HG03066 (cell line): ENCODE data around the gene F12.
A peak's percentile ranks its signal among the peaks of the same experiment; 100 is the strongest.

ENCODE experiments used
- ATAC-seq: cut with Tn5 transposase; IDR thresholded peaks from one replicate; pipeline ENCODE4 v1.9.1; 2021; ENCODE audit warnings: low read depth; ENCODE audit not compliant: unreplicated experiment

Gene F12

DNA sequence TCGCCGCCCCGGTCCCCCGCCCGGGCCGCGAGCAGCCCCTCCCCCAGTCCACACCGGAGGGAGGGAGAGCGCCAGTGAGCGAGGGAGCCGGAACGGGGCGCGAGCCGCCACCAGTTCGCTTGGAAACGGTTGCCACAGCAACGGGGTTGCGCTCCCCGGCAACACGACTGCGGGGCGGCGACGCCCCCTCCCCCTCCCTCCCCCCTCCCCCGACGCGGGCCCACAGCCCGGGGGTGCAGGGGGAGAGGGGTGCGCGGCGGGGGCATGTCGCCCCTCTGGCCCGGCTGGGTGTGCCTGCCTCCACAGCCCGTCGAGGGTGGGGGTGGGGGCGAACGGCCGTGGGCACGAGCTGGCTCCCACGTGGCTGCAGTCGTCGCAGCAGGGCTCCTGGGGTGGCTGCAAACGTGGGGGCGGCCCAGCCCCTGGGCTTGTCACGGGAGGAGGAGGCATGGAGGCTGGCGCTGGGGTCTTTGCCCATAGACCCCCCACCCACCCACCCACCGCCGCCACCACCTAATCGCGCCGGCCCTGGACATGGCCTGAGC is 37.8 kb upstream of the F12 start:
- peak; percentile 30 for ATAC-seq

DNA sequence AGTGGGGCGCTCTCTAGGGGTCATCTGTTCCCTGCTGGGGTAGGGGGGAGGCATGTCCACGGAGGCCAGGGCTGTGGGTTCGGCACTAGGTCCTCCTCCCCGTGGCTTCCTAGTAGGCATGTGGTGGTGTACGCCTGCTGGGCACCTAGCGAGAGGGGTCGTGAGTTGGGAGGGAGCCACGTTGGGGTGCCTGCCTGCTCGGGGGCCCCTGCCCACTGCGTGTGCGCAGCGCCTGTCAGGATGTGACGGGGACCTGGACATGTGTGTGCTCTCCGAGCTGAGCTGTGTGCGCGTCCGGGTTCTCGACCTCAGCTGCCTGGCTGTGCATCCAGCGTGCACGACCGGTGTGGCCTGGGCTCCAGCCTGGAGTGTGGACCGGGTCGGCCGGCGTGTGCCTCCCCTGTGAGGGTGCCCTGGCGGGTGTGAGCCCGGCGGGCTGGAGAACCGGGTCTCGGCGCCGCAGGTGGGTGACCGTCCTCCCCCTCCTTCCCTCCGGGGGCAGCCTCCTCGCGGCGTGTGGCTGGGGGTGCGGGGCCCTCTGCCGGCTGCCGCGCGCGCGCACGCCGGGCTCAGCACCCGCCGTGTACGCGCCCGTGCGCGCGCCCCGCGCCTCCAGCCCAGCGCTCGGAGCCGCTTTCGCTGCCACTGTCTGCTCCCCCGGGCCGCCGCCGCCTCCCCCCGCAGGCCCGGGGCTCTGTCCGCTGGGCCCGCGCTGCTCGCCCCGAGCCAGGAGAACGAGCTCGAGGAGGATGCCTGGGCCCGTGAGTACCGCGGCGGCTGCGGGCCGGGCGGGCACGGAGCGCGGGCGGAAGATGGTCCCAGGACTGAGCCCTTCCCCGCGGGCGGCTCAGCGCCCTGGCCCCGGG is 37.1 kb upstream of the F12 start, which contains the start of gene PRR7:
PRR7 (plus strand) TSS at position 615 of the 866 bp plus-strand sequence. CDS start 8,254 bp downstream, outside the sequence.
- peak; percentile 58 for ATAC-seq

DNA sequence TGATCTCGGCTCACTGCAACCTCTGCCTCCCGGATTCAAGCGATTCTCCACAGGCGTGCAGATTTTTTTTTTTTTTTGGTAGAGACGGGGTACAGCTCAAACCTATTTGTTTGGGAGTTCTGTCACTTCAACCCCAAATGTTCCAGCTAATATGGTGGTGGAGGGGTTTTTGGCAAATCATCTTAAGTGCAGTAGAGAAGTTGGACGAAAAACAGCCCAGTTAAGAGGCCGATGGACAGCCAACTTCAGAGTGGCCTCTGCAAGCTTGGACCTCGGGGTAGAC is 36.5 kb upstream of the F12 start:
- no peak for ATAC-seq

DNA sequence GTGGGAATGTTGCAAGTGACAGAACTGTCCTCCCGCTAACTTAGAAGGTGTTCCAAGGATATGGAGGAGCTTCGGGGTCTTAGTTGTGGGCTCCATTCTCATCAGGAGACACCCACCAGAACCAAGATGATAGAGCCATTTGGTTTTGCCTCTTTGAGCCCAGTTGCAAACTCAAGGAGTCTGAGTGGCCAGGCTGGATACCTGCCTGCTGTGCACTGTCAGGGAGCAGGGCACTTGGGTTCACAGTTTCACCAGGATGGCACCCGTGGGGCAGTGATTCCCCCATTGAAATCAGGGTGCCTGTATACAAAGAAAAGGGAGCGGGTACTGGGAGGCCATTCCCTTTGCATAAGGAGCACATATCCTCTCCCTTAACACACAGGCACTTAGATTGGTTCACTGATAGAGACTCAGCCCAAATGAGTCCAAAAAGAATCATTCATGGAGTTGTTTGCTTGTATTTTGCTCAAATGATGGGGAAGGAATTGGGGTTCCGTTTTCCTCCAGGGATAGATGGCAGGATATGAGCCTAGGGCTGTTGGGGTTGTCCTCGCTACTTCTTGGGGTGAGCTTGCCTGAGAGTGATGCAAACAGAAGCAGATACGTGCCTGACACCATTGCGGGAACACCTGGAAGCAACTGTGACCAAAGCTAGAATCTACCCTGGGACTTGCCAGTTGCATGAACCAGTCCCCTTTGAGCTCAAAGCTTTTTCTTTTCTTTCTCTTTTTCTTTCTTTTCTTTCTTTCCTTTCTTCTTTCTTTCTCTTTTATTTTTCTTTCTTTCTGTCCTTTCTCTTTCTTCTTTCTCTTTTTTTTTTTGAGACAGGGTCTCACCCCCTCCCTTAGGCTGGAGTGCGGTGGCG is 35.9 kb upstream of the F12 start:
- ATAC-seq = no peak

DNA sequence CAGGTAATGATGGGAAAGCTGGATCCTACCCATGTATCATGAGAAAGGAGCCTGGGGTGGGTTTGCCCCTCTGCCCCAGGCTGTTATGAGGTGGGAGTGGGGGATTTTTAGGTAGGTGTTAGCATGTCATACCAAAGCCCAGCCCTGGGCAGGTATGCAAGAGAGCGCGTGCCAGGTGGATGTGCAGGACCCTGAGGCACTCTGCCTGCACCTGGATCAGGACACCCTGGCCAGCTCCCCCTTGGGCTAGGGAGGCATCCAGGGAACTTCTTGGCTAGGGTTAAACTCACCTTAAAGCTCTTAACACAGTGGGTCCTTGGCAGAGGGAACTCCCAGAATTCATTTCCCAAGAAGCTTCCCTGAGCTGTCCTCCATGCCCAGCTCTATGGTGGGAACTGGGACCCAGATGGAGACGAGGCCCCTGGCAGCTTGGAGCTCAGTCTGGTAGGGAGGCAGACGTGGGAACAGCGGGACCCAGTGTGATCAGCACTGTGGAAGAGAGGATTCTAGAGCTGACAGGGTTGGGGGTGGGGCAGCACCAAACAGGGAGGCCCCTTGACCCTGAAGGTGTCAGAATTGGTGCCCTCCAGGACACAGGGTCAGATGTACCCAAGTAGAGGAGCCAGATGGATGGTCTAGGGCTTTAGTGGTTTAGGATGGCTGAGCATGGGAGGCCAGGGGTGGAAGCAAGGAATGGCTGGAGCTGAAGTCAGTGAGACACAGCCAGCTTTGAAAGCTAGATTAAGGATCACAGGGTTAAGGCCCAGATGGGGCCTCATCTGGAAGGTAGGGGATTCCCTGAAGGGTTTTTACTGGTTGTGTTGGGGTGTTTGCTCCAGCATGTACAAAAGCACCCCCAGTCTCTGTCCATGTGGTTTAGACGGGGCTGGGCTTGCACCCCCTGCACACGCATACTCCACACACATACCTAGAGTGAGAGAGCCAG is 35.0 kb upstream of the F12 start:
- no peak for ATAC-seq

DNA sequence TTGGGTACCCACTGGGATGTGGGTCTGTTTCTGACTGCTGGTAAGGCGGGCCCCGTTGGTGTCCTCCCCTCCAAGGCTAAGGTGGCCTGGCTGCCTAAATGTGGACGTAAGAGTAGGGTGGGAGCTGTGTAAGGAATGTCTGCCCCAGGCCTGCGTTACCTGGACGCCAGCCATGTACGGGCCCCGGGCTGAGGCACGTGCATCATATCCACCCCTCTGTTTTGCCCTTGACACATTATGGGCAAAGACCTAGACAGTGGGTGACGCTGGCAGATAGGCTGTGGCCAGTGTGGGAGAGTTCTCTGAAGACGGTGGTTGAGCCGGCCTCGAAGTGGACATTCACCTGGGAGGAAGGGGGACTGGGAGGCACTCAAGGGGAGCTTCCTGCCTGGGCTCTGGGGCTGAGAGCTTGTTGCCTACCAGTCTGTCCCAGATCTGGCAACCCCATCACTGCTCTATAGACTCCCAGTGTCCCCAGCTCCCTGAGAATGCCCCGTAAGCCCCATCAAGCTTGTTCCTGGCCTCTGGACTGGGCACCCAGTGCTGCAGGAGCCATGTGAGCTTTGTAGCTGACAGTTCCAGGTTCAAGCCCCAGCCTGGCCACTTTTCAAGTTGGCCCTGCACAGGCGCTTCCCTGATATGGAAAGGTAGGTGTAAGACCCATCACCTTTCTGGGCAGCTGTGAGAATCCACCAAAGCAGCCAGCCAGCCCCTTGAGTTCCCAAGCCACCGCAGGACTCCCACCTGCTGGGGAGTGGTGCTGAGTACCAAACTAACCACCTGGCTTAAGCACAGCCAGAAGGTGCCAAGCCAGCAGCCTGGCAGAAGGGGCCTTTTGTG is 34.0 kb upstream of the F12 start:
- no peak for ATAC-seq

DNA sequence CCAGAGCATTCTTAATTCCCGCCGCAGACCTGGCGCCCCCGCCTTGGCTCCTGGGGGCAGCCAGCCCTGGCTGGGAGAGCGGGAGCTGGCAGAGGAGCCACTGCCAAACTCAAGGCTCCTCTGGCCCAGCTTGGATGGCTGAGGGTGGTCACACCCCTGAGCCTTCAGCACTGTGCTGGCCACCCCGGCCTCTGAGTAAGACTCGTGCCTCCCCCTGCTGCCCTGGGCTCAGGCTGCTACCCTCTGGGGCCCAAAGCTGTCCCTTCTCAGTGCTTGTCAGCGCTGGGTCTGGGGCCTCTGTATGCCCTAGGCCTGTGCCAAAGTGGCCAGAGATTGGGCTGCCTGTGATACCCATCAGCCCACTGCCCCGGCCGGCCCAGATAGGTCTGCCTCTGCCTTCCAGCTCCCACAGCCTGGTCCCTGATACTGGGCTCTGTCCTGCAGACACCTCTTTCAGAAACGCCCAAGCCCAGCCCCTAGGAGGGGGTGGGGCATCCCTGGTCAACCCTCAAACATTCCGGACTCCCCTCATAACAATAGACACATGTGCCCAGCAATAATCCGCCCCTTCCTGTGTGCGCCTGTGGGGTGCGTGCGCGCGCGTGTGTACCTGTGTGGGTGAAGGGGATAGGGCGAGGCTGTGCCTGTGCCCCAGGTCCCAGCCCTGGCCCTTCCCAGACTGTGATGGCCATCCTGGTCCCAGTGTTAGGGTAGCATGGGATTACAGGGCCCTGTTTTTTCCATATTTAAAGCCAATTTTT is 32.9 kb upstream of the F12 start:
- ATAC-seq = no peak

DNA sequence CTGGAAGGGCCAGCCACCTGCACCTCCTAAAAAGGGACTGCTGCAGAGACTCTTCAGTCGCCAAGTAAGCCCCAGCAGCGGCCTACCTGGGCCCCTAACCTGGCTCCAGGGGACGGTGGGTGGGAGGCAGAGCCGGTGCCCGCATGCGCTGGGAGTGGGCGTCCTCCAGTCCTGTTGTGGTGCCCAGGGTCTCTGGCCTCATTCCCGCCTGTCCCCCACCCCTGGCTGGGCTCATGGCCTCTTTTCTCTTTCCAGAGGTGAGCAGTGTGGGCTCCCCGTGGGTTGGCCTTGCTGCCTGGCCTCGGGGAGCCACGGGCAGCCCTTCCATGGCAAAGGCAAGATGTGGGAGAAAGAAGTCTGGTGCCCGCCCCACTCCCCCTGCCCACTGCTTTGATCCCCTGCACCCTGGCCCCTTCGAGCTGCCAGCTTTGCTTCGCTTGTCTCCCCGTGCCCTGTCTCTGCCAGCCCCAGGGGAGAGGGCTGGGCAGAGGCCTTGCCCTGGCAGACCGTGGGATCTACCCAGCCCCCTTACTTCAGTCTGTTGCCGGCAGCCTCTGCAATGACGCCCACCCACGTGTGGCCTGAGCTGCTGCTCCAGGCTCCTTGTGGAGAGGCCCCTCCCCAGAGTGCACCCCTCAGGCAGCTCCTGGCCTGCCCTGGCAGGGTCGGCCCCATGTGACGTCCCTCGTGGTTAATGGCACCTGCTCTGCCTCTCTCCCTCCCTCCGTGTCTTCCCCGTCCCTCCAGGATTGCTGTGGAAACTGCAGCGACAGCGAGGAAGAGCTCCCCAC is 31.8 kb upstream of the F12 start:
- ATAC-seq = no peak

DNA sequence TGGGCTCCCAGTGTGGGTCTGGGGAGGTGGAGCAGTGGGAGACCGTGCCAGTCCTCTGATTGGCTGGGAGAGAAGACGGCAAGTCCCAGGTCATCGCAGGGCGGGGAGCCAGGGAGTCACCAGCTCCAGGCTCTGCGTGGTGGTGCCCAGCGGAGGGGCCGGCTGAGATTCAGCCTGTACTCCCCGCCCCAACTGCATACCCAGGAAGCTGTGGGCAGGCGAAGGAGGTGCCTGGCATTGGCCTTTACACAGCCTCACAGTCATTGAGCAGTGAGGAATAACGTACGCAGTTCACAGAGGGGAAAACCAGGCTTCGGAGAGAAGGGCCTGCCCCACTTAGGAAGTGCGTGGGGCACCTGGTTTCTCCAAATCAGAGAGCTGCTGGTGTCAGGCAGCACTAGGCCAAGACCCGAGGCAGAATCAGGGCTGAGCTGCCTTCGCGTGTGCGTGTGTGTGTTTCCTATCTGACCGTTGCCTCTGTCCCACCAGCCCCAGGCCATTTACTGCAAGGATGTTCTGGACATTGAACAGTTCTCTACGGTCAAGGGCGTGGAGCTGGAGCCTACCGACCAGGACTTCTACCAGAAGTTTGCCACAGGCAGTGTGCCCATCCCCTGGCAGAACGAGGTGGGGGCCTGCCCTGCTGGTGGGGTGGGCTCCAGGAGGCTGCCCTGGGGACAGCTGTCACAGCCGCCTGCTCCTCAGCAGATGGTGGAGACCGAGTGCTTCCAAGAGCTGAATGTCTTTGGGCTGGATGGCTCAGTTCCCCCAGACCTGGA is 31.0 kb upstream of the F12 start:
- ATAC-seq = no peak

DNA sequence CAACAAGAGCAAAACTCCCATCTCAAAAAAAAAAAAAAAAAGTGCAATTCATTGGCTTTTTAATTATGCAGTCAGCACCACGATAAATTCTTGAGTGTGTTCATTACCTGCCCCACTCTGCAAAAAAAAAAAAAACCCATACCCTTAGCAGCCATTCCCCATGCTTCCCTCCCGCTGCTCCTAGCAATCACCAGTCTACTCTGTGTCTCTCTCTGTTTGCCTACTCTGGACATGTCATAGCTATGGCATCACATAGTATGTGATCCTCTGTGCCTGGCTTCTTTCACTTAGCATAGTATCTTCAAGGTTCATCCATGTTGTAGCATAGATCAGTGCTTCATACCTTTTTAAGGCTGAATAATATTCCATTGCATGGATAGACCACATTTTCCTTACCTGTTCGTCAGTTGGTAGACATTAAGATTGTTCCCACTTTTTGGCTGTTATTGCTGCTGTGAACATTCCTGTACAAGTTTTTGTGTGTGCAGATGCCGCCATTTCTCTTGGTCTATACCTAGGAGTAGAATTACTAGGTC is 30.2 kb upstream of the F12 start:
- no peak for ATAC-seq

DNA sequence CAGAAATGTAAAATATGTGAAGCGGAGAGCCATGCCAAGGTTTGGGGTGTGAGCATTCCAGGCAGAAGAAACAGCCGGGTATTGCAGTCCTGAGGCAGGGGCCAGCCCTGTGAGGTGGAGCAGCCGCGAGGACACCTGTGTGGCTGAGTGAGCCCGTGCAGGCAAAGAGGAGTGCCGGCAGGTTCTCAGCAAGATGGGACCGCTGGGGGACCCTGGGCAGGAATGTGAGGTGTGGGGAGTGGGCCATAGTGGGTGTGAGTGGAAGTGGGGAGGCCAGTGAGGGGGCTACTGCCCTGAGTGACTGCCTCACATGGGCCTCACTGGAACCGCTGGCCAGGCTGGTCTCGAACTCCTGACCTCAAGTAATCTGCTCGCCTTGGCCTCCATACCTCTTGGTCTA is 29.1 kb upstream of the F12 start:
- no peak for ATAC-seq

DNA sequence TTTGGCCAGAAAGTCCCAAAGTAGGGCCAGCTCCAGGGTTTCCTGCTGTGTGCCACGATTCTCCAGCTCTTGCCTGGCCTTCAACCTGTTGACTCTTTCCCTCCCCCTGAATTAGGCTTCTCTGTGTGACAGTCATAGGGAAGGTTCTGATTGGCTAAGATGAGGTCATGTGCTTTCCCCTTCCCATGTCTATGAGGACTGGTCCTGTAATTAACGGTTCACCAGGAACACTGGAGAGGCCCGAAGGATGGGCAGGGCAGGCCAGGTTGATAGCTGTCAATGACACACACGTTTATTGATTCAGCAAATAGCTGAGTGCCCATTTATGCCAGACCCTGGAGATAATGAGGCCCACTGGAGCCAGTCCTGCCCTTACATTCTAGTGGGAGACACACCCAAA is 28.3 kb upstream of the F12 start:
- ATAC-seq = no peak

DNA sequence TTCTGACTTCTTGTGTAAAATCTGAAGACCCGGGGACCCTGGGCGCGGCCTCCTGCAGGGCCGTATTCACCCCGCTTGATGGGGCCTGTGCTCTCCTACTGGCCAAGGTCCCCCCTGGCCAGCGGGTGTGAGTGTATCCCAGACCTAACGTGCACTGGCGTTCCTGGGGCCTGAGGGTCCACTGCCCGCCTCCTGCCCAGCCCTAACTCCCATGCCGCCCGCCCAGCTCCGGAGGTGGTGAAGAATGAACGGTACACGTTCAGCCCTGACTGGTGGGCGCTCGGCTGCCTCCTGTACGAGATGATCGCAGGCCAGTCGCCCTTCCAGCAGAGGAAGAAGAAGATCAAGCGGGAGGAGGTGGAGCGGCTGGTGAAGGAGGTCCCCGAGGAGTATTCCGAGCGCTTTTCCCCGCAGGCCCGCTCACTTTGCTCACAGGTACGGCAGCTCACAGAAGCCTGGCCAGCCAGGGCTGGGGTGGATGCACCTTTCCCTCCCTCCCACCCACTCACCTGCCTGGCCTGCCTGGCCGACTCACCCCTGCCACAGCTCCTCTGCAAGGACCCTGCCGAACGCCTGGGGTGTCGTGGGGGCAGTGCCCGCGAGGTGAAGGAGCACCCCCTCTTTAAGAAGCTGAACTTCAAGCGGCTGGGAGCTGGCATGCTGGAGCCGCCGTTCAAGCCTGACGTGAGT is 26.6 kb upstream of the F12 start:
- no peak for ATAC-seq

DNA sequence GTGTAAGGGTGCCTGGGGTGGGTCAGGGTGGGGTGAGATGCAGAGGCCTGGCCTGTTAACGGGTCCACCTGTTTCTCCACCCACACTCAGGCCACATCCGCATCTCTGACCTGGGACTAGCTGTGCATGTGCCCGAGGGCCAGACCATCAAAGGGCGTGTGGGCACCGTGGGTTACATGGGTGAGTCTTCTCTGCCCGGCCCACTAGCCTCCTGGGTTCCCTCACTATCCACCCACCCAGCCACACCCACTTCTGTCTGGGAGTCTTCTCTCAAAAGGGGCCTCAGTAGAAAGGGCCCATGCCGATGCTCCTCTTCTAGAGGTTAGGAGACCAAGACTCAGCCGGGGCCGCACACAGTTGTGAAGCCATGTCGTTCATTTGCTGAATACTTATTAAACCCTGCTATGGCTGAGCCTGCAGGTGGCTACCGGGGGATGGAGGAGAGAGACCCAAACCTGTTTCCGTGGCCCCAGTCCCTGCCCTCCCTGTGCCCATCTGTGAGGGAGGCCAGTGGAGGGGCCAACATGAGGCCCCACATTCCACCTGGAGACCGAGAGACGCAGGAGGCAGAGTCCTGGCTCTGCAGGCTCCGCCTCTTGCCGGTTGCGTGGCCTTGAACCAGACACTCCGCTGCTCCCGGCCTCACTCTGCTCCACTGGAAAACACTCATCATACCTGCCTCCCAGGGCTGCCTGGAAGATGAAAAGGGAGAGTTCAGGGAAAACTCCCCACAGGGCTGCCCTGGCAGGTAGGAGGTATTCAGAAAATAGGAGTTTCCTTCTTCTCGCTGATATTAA is 25.8 kb upstream of the F12 start:
- no peak for ATAC-seq

DNA sequence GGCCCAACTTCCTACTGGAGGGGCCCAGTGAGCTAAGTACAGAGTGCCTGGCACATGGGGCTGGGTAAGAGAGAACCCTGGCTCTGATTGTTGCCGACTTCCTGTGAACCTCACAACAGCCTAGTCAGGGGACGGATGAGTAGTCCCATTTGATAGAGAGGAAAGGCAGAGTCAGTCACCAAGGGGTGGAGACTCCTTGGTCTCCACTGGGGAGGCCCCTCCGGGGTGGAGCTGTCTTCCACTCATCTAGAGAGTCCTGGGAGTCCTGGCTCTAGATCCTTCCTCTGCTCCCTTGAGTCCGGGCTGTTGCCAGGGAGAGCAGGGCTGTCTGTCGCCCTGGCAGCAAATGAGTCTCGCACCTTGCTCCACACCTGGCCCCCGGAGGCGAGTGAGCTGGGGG is 25.1 kb upstream of the F12 start:
- no peak for ATAC-seq
